K562 (cell line): ENCODE results near the gene PGAP2. TPM values are rescaled to one million over a fixed set of nuclear protein-coding genes. Genes with fewer than 3 reads are reported as not detected.
A peak's percentile ranks its signal among the peaks of the same experiment; 100 is the strongest.

Experiments used
- ATAC-seq: fragments of 200-7000 bp; cut with Tn5 transposase; 3 replicates; pipeline ENCODE4 v1.9.1; 2020; ENCODE audit warnings: moderate library complexity
- BruUV-seq: library from RNA; stranded (reverse); fragments of 400-500 nt; replicated peaks from 2 replicates; lab custom pipeline; 2021; lab: Mats Ljungman, UMichigan
- CTCF ChIA-PET: fragments of 300-600 bp; formaldehyde crosslinking; extraction: SDS; loops from one replicate; lab custom pipeline; 2021; ENCODE audit warnings: low intra/inter-chr PET ratio; lab: Yijun Ruan, JAX
- POLR2A ChIA-PET: fragments of 300-600, 350-650 bp; sonication (Branson Sonifier 250); formaldehyde crosslinking; extraction: SDS; loops from one replicate; lab custom pipeline; 2021; ENCODE audit warnings: antibody characterized with exemption, inconsistent platforms; lab: Yijun Ruan, JAX
- DNase-seq, 4 experiments: peaks; one replicate each; pipeline versions ENCODE4 v3.0.0 to v3.0.0-alpha.2; 2011 to 2018; ENCODE audit warnings: low spot score in 3 of 4, mixed read lengths in 3 of 4; ENCODE audit errors: extremely low read depth in 1 of 4
- FAIRE-seq: peaks from 2 replicates; lab custom pipeline; 2011; peaks lifted over from hg19 to GRCh38; lab: Jason Lieb, UNC
- H2AFZ ChIP-seq: 2 replicates; pipeline ENCODE4 v1.6.0; 2011; ENCODE audit warnings: low read depth, low read length, control low read depth, inconsistent platforms
- H3K27ac ChIP-seq: fragments of 200-600 bp; 3 replicates; pipeline ENCODE4 v1.8.0; 2011; ENCODE audit warnings: low read depth, mild to moderate bottlenecking, control low read depth, inconsistent platforms, low read length, moderate library complexity, mixed read lengths; ENCODE audit errors: extremely low read depth
- H3K27me3 ChIP-seq, 2 experiments: fragments of 300-600 bp in 1 of 2; 2 replicates in 1 of 2; 3 replicates in 1 of 2; pipeline versions ENCODE4 v1.6.0 to v1.8.0; 2011; ENCODE audit warnings: inconsistent platforms in 2 of 2, low read length in 2 of 2, mild to moderate bottlenecking in 1 of 2, mixed read lengths in 1 of 2, moderate library complexity in 1 of 2; ENCODE audit not compliant: control insufficient read depth in 2 of 2, insufficient read depth in 2 of 2
- H3K36me3 ChIP-seq: fragments of 300-600 bp; 3 replicates; pipeline ENCODE4 v1.8.0; 2011; ENCODE audit warnings: mild to moderate bottlenecking, low read length, inconsistent platforms; ENCODE audit not compliant: control insufficient read depth, insufficient read depth
- H3K4me1 ChIP-seq, 2 experiments: fragments of 200-600 bp in 1 of 2; replicated peaks in 1 of 2; 2 replicates in 1 of 2; 3 replicates in 1 of 2; pipeline versions ENCODE4 v1.5.1 to v1.8.0; 2011; ENCODE audit warnings: inconsistent platforms in 2 of 2, low read length in 2 of 2, mild to moderate bottlenecking in 1 of 2, mixed read lengths in 1 of 2, moderate library complexity in 1 of 2; ENCODE audit not compliant: control insufficient read depth in 2 of 2, insufficient read depth in 2 of 2
- H3K4me2 ChIP-seq: 2 replicates; pipeline ENCODE4 v1.6.1; 2011; ENCODE audit warnings: low read length, control low read depth, inconsistent platforms, mixed read lengths; ENCODE audit not compliant: insufficient read depth
- H3K4me3 ChIP-seq: fragments of 200-600 bp; sonication (generic), shearing (Covaris generic); 2 replicates; pipeline ENCODE4 v1.5.1; 2016; ENCODE audit warnings: control low read depth, inconsistent platforms
- H3K79me2 ChIP-seq: fragments of 200-600 bp; 3 replicates; pipeline ENCODE4 v1.8.0; 2011; ENCODE audit warnings: low read length, inconsistent platforms; ENCODE audit not compliant: control insufficient read depth, insufficient read depth
- H3K9ac ChIP-seq, 2 experiments: 2 replicates each; pipeline versions ENCODE4 v1.6.0 to v1.6.1; 2011; ENCODE audit warnings: low read depth in 2 of 2, low read length in 2 of 2, control low read depth in 1 of 2, inconsistent platforms in 1 of 2, mild to moderate bottlenecking in 1 of 2, mixed read lengths in 1 of 2; ENCODE audit not compliant: insufficient read depth in 1 of 2
- H3K9me1 ChIP-seq: one replicate; pipeline ENCODE4 v1.6.0; 2011; ENCODE audit warnings: inconsistent platforms, mild to moderate bottlenecking, low read length, moderate library complexity; ENCODE audit not compliant: control insufficient read depth, insufficient read depth
- H3K9me3 ChIP-seq: replicated peaks from 2 replicates; pipeline ENCODE4 v1.5.1; 2011; ENCODE audit warnings: low read depth, low read length, inconsistent platforms; ENCODE audit not compliant: control insufficient read depth, insufficient read depth
- H4K20me1 ChIP-seq: replicated peaks from 2 replicates; pipeline ENCODE4 v1.6.1; 2011; ENCODE audit warnings: low read length, inconsistent platforms, mixed read lengths; ENCODE audit not compliant: control insufficient read depth, insufficient read depth
- CBFA2T3 ChIP-seq: fragments of 450-650 bp; IDR thresholded peaks from 2 replicates; pipeline ENCODE4 v1.6.1; 2017
- ELF2 ChIP-seq: fragments of 250-450 bp; sonication (Bioruptor Pico); IDR thresholded peaks from 2 replicates; pipeline ENCODE4 v1.5.0; 2021; ENCODE audit warnings: mild to moderate bottlenecking
- FIP1L1 ChIP-seq: fragments of 200-400 bp; formaldehyde crosslinking; IDR thresholded peaks from 2 replicates; pipeline ENCODE4 v1.6.1; 2018; ENCODE audit warnings: mild to moderate bottlenecking, low read depth, low read length; ENCODE audit not compliant: poor library complexity, severe bottlenecking
- NCOR1 ChIP-seq: fragments of 450-650 bp; IDR thresholded peaks from 2 replicates; pipeline ENCODE4 v1.6.1; 2016; ENCODE audit warnings: mild to moderate bottlenecking, moderate library complexity
- NRF1 ChIP-seq, 2 experiments: fragments of 450-650 bp; IDR thresholded peaks in 1 of 2; conservative IDR thresholded peaks in 1 of 2; 2 replicates each; pipeline ENCODE4 v1.6.1; 2014; ENCODE audit warnings: mild to moderate bottlenecking in 2 of 2
- ZNF41 ChIP-seq: fragments of 250-450 bp; sonication (Bioruptor Pico); conservative IDR thresholded peaks from 2 replicates; pipeline ENCODE4 v1.4.0; 2020; ENCODE audit warnings: mild to moderate bottlenecking
- ZSCAN29 ChIP-seq: fragments of 450-650 bp; IDR thresholded peaks from 2 replicates; pipeline ENCODE4 v1.6.1; 2017
- WGBS: fragments of 100-300 bp; shearing (Covaris generic); methylation state at CpG from one replicate; pipeline ENCODE4 v1.1.6; 2016; ENCODE audit warnings: low coverage, mixed read lengths; ENCODE audit not compliant: insufficient coverage; ENCODE audit errors: missing lambda C conversion rate; 5-methylcytosine and 5-hydroxymethylcytosine counted together
- in situ Hi-C: fragments of 300-500 bp; cut with MboI; formaldehyde crosslinking; loops from 4 replicates; pipeline ENCODE4 v1.15.0; 2018; ENCODE audit warnings: inconsistent platforms, mixed read lengths
- intact Hi-C: fragments of 100-400 bp; cut with micrococcal nuclease; formaldehyde crosslinking; loops from 2 replicates; pipeline ENCODE4 v1.14.2; 2022
- polyA plus RNA-seq, 8 experiments: library from polyadenylated mRNA; depleted of rRNA in 4 of 8; stranded (reverse) in 5 of 8; unstranded in 3 of 8; fragments of >200 nt; fragmentation: Nextera tagmentation in 2 of 8; fragmentation: Illumina TruSeq in 1 of 8; extraction: Ambion mirVana in 2 of 8; extraction: Trizol in 1 of 8; gene quantifications; 2 replicates each; pipeline versions ENCODE4 v1.2.1 to v1.2.3, GENCODE V29; 2011 to 2014; ENCODE audit warnings: inconsistent platforms in 1 of 8, missing spikeins in 1 of 8
- total RNA-seq, 7 experiments: library from RNA; depleted of rRNA in 6 of 7; stranded (reverse); fragments of >200 nt in 6 of 7; fragmentation: Illumina TruSeq in 2 of 7; extraction: Trizol in 2 of 7; gene quantifications; 2 replicates each; pipeline versions ENCODE4 v1.2.1 to v1.2.3, GENCODE V29; 2011 to 2021; ENCODE audit warnings: low replicate concordance in 1 of 7
- TF ChIP-seq, protein P1 (sequence below): fragments of 450-650 bp; IDR thresholded peaks from 2 replicates; pipeline ENCODE4 v1.6.1; 2018; ENCODE audit not compliant: partially characterized antibody
- TF ChIP-seq, protein P2 (sequence below): fragments of 250-450 bp; sonication (Bioruptor Pico); IDR thresholded peaks from 2 replicates; pipeline ENCODE4 v1.8.0; 2022; ENCODE audit warnings: inconsistent platforms
- TF ChIP-seq, protein P3 (sequence below), 2 experiments: fragments of 450-650 bp in 1 of 2; sonication (generic) in 1 of 2; formaldehyde crosslinking; conservative IDR thresholded peaks; 2 replicates each; pipeline versions ENCODE4 v1.4.0 to v1.8.1; 2020 to 2022; ENCODE audit warnings: mild to moderate bottlenecking in 1 of 2, missing genetic modification reagents in 1 of 2
- TF ChIP-seq, protein P4 (sequence below): fragments of 150-350 bp; IDR thresholded peaks from 2 replicates; pipeline ENCODE4 v1.6.1; 2014; ENCODE audit warnings: low read depth, mild to moderate bottlenecking, low read length, borderline replicate concordance

Gene PGAP2
- total and polyA plus RNA-seq, 9 of the 15 experiments (the other 6 are each of a cell fraction or from before 2014, with no cell fraction given): 17.9 to 47.2 (median 33.7) TPM

DNA sequence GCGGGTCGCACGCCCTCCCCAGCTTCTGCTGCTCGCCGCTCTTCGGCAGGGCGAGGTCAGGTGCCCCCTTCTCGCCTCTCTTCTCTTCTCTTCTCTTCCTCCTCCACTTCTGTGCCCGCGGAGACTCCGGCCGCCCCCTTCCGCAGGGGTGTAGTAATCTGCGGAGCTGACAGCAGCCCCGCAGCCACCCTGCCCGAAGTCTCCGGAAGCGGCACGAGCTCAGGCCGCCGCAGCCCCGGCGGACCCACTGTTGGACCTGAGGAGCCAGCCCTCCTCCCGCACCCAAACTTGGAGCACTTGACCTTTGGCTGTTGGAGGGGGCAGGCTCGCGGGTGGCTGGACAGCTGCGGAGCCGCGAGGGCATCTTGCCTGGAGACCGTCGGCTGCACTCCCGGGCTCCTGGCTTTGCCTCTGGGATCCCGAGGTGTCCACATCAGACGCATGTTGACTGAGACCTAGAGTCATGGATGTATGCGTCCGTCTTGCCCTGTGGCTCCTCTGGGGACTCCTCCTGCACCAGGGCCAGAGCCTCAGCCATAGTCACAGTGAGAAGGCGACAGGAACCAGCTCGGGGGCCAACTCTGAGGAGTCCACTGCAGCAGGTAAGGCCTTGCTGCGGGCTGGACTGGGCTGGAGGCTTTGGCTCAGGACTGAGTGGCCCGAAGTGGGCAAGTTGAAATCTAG is 47.6 kb downstream of the PGAP2 start:
- Histone ChIP-seq H3K4me1 (peaks cover 48 to 52% of the 10 kb centered on the region in 2 experiments), H3K36me3 (no peaks in the 10 kb centered on the region), H3K79me2 (peaks cover 55% of the 10 kb centered on the region), H3K4me2 (peak overlapping the region; percentile 94), H2AFZ (peak overlapping the region; percentile 51), H3K9me1 (no peaks in the 10 kb centered on the region), H3K4me3 (peak overlapping the region; percentile 62), H3K9me3 (no peaks in the 10 kb centered on the region), H3K27ac (peak overlapping the region; percentile 72), H4K20me1 (no peaks in the 10 kb centered on the region), H3K9ac (peak overlapping the region; percentile 77 to 90), H3K27me3 (no peaks in the 10 kb centered on the region)
- intact Hi-C loops: loop anchor here (1.0 to 5.0 kb wide), 4 partner anchors 11 to 65 kb away; no protein-coding TSS in a partner anchor
- CTCF ChIA-PET: no interaction called here
- WGBS: under 1% methylated on average over 28 of the region's 40 CpGs
- FAIRE-seq: no peak
- ATAC-seq: peak; percentile 25
- peak in 3 of 4 experiments; percentile 49 to 60 (median 53) for DNase-seq
- POLR2A ChIA-PET: interaction anchor here (0.6 to 2.4 kb wide), 16 partner anchors 10 to 477 kb away, joined by 3 to 13 read pairs (median 5); partner anchors contain the start of genes RHOG and RRM1
- in situ Hi-C loops: no loop called here
- no TSS peak for BruUV-seq
- no peak for TF ChIP-seq NCOR1
- TF ChIP-seq, protein P1, sequence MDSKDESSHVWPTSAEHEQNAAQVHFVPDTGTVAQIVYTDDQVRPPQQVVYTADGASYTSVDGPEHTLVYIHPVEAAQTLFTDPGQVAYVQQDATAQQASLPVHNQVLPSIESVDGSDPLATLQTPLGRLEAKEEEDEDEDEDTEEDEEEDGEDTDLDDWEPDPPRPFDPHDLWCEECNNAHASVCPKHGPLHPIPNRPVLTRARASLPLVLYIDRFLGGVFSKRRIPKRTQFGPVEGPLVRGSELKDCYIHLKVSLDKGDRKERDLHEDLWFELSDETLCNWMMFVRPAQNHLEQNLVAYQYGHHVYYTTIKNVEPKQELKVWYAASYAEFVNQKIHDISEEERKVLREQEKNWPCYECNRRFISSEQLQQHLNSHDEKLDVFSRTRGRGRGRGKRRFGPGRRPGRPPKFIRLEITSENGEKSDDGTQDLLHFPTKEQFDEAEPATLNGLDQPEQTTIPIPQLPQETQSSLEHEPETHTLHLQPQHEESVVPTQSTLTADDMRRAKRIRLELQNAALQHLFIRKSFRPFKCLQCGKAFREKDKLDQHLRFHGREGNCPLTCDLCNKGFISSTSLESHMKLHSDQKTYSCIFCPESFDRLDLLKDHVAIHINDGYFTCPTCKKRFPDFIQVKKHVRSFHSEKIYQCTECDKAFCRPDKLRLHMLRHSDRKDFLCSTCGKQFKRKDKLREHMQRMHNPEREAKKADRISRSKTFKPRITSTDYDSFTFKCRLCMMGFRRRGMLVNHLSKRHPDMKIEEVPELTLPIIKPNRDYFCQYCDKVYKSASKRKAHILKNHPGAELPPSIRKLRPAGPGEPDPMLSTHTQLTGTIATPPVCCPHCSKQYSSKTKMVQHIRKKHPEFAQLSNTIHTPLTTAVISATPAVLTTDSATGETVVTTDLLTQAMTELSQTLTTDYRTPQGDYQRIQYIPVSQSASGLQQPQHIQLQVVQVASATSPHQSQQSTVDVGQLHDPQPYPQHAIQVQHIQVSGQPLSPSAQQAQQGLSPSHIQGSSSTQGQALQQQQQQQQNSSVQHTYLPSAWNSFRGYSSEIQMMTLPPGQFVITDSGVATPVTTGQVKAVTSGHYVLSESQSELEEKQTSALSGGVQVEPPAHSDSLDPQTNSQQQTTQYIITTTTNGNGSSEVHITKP: peak; percentile 7
- TF ChIP-seq, protein P2, sequence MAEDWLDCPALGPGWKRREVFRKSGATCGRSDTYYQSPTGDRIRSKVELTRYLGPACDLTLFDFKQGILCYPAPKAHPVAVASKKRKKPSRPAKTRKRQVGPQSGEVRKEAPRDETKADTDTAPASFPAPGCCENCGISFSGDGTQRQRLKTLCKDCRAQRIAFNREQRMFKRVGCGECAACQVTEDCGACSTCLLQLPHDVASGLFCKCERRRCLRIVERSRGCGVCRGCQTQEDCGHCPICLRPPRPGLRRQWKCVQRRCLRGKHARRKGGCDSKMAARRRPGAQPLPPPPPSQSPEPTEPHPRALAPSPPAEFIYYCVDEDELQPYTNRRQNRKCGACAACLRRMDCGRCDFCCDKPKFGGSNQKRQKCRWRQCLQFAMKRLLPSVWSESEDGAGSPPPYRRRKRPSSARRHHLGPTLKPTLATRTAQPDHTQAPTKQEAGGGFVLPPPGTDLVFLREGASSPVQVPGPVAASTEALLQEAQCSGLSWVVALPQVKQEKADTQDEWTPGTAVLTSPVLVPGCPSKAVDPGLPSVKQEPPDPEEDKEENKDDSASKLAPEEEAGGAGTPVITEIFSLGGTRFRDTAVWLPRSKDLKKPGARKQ (CRISPR knock-in tag): no peak
- TF ChIP-seq ZNF41 (CRISPR knock-in tag): no peak
- no peak for TF ChIP-seq FIP1L1
- TF ChIP-seq CBFA2T3: no peak
- no peak for TF ChIP-seq ZSCAN29
- TF ChIP-seq, protein P3, sequence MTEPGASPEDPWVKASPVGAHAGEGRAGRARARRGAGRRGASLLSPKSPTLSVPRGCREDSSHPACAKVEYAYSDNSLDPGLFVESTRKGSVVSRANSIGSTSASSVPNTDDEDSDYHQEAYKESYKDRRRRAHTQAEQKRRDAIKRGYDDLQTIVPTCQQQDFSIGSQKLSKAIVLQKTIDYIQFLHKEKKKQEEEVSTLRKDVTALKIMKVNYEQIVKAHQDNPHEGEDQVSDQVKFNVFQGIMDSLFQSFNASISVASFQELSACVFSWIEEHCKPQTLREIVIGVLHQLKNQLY (CRISPR knock-in tag; conservative IDR thresholded peaks at IDR 0.05): no peak
- no peak for TF ChIP-seq ELF2 (CRISPR knock-in tag)
- TF ChIP-seq NRF1 (conservative IDR thresholded peaks at IDR 0.05 in 1 of 2, IDR thresholded peaks at IDR 0.05 in 1 of 2): 0 out of 4 replicates have a peak, but pooled peaks of 1 of the 2 experiments have one; percentile 10
- TF ChIP-seq, protein P4, sequence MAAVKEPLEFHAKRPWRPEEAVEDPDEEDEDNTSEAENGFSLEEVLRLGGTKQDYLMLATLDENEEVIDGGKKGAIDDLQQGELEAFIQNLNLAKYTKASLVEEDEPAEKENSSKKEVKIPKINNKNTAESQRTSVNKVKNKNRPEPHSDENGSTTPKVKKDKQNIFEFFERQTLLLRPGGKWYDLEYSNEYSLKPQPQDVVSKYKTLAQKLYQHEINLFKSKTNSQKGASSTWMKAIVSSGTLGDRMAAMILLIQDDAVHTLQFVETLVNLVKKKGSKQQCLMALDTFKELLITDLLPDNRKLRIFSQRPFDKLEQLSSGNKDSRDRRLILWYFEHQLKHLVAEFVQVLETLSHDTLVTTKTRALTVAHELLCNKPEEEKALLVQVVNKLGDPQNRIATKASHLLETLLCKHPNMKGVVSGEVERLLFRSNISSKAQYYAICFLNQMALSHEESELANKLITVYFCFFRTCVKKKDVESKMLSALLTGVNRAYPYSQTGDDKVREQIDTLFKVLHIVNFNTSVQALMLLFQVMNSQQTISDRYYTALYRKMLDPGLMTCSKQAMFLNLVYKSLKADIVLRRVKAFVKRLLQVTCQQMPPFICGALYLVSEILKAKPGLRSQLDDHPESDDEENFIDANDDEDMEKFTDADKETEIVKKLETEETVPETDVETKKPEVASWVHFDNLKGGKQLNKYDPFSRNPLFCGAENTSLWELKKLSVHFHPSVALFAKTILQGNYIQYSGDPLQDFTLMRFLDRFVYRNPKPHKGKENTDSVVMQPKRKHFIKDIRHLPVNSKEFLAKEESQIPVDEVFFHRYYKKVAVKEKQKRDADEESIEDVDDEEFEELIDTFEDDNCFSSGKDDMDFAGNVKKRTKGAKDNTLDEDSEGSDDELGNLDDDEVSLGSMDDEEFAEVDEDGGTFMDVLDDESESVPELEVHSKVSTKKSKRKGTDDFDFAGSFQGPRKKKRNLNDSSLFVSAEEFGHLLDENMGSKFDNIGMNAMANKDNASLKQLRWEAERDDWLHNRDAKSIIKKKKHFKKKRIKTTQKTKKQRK: no peak
